GM04503 (cell line): ENCODE data around the gene SSU72.
"Not testable (repeated sequence)": the region's sequence is repeated elsewhere in the genome, so short reads cannot be mapped to it uniquely, and the experiment has no call there.

Experiments used
- DNase-seq: peaks from one replicate; pipeline ENCODE4 v3.0.0-alpha.2; 2012; ENCODE audit warnings: low read depth

The SSU72 gene

GRCh38 chr1:1526476-1526875 is 48.2 kb downstream of the SSU72 start:
- not testable (repeated sequence) for DNase-seq

GRCh38 chr1:1524750-1525383 is 49.8 kb downstream of the SSU72 start:
- DNase-seq: not testable (repeated sequence)

- not testable (repeated sequence) for DNase-seq
Observed at GRCh38 chr1:1523651-1524050, 51.0 kb downstream of the SSU72 start.

GRCh38 chr1:1523226-1523625 is 51.4 kb downstream of the SSU72 start:
- not testable (repeated sequence) for DNase-seq

- not testable (repeated sequence) for DNase-seq
Observed at GRCh38 chr1:1522536-1522935, 52.1 kb downstream of the SSU72 start.

- no peak for DNase-seq
Observed at GRCh38 chr1:1521331-1521730, 53.3 kb downstream of the SSU72 start.

- DNase-seq: not testable (repeated sequence)
Observed at GRCh38 chr1:1519805-1520505, 54.7 kb downstream of the SSU72 start.

GRCh38 chr1:1518621-1519007 is 56.0 kb downstream of the SSU72 start:
- DNase-seq: not testable (repeated sequence)

GRCh38 chr1:1517973-1518620 is 56.6 kb downstream of the SSU72 start:
- no peak for DNase-seq

- DNase-seq: not testable (repeated sequence)
Observed at GRCh38 chr1:1516923-1517322, 57.7 kb downstream of the SSU72 start.

- DNase-seq: not testable (repeated sequence)
Observed at GRCh38 chr1:1514376-1514775, 60.3 kb downstream of the SSU72 start.

GRCh38 chr1:1513675-1514074 is 61.0 kb downstream of the SSU72 start:
- not testable (repeated sequence) for DNase-seq

- not testable (repeated sequence) for DNase-seq
Observed at GRCh38 chr1:1512425-1512824, 62.2 kb downstream of the SSU72 start.

- peak; percentile 80 for DNase-seq
Observed at GRCh38 chr1:1511533-1512285, 63.0 kb downstream of the SSU72 start, which contains the start of gene ATAD3A. Gene ATAD3A (plus strand): TSS chr1:1512162. CDS start chr1:1512269, 107 bp downstream.

GRCh38 chr1:1510912-1511532 is 63.6 kb downstream of the SSU72 start:
- DNase-seq: peak; percentile 6

GRCh38 chr1:1509465-1509850 is 65.2 kb downstream of the SSU72 start:
- not testable (repeated sequence) for DNase-seq

GRCh38 chr1:1508775-1509464 is 65.7 kb downstream of the SSU72 start:
- DNase-seq: not testable (repeated sequence)

GRCh38 chr1:1507305-1507704 is 67.4 kb downstream of the SSU72 start:
- DNase-seq: no peak

- DNase-seq: not testable (repeated sequence)
Observed at GRCh38 chr1:1505801-1506200, 68.9 kb downstream of the SSU72 start.

GRCh38 chr1:1505366-1505798 is 69.3 kb downstream of the SSU72 start:
- not testable (repeated sequence) for DNase-seq

GRCh38 chr1:1504777-1505365 is 69.8 kb downstream of the SSU72 start:
- not testable (repeated sequence) for DNase-seq
